GM23338 (cell line): ENCODE data around the gene TSPAN33. TPM values are rescaled to one million over a fixed set of nuclear protein-coding genes. Genes with fewer than 3 reads are reported as not detected.
"Not testable (repeated sequence)": the region's sequence is repeated elsewhere in the genome, so short reads cannot be mapped to it uniquely, and the experiment has no call there.

Experiments used
- ATAC-seq: fragments of 200-7000 bp; cut with Tn5 transposase; 3 replicates; pipeline ENCODE4 v1.9.1; 2020
- DNase-seq: peaks from one replicate; pipeline ENCODE4 v3.0.0-alpha.2; 2015; ENCODE audit warnings: low spot score
- H2AFZ ChIP-seq: fragments of 200-600 bp; sonication (generic); 2 replicates; pipeline ENCODE4 v1.8.0; 2016; ENCODE audit warnings: antibody characterized with exemption, mild to moderate bottlenecking, moderate library complexity
- H3F3A ChIP-seq: fragments of 200-600 bp; sonication (generic); replicated peaks from 2 replicates; pipeline ENCODE4 v1.8.0; 2017; ENCODE audit warnings: antibody characterized with exemption, mixed run types, low read depth
- H3K27ac ChIP-seq: fragments of 200-600 bp; sonication (generic); 2 replicates; pipeline ENCODE4 v1.6.1; 2016; ENCODE audit warnings: low read depth
- H3K27me3 ChIP-seq: fragments of 200-600 bp; sonication (generic); 2 replicates; pipeline ENCODE4 v1.8.0; 2016; ENCODE audit warnings: mild to moderate bottlenecking, mixed run types, moderate library complexity; ENCODE audit not compliant: insufficient read depth
- H3K36me3 ChIP-seq: fragments of 200-600 bp; sonication (generic); 2 replicates; pipeline ENCODE4 v1.8.0; 2016; ENCODE audit warnings: mild to moderate bottlenecking; ENCODE audit not compliant: insufficient read depth
- H3K4me1 ChIP-seq: fragments of 200-600 bp; sonication (generic); 2 replicates; pipeline ENCODE4 v1.8.0; 2016; ENCODE audit warnings: mild to moderate bottlenecking, moderate library complexity; ENCODE audit not compliant: insufficient read depth
- H3K4me2 ChIP-seq: fragments of 200-600 bp; sonication (generic); 2 replicates; pipeline ENCODE4 v1.7.1; 2017; ENCODE audit warnings: mixed run types
- H3K4me3 ChIP-seq: fragments of 200-600 bp; sonication (generic); 2 replicates; pipeline ENCODE4 v1.6.1; 2016; ENCODE audit warnings: mixed run types
- H3K79me2 ChIP-seq: fragments of 200-600 bp; sonication (generic); replicated peaks from 2 replicates; pipeline ENCODE4 v1.8.0; 2017; ENCODE audit warnings: mild to moderate bottlenecking; ENCODE audit not compliant: insufficient read depth
- H3K9me2 ChIP-seq: fragments of 200-600 bp; sonication (generic); 2 replicates; pipeline ENCODE4 v1.8.0; 2017; ENCODE audit not compliant: insufficient read depth
- H4K20me1 ChIP-seq: fragments of 200-600 bp; sonication (generic); replicated peaks from 2 replicates; pipeline ENCODE4 v1.8.0; 2017; ENCODE audit warnings: mild to moderate bottlenecking; ENCODE audit not compliant: insufficient read depth
- H3K27ac Mint-ChIP-seq: 2 replicates; pipeline ENCODE4 v1.8.0; 2020; ENCODE audit warnings: inconsistent platforms, mild to moderate bottlenecking, moderate library complexity, mixed read lengths
- H3K27me3 Mint-ChIP-seq: 3 replicates; pipeline ENCODE4 v1.8.0; 2022; ENCODE audit warnings: low read depth, mild to moderate bottlenecking, moderate library complexity, mixed read lengths, inconsistent platforms; ENCODE audit not compliant: insufficient read depth, poor library complexity
- H3K36me3 Mint-ChIP-seq: 3 replicates; pipeline ENCODE4 v1.8.0; 2021; ENCODE audit warnings: low read depth, mild to moderate bottlenecking, inconsistent platforms, moderate library complexity, mixed read lengths
- H3K4me1 Mint-ChIP-seq: 3 replicates; pipeline ENCODE4 v1.8.0; 2020; ENCODE audit warnings: mild to moderate bottlenecking, inconsistent platforms, mixed read lengths
- H3K4me3 Mint-ChIP-seq: 3 replicates; pipeline ENCODE4 v1.8.0; 2021; ENCODE audit warnings: moderate library complexity, mild to moderate bottlenecking, inconsistent platforms, mixed read lengths
- H3K9me3 Mint-ChIP-seq: 3 replicates; pipeline ENCODE4 v1.8.0; 2020; ENCODE audit warnings: moderate library complexity, mild to moderate bottlenecking, inconsistent platforms, mixed read lengths
- CREB1 ChIP-seq: fragments of 250-450 bp; sonication (Bioruptor Pico); IDR thresholded peaks from 2 replicates; pipeline ENCODE4 v1.5.0; 2020; ENCODE audit warnings: low read depth, mild to moderate bottlenecking, moderate library complexity
- ETS1 ChIP-seq: IDR thresholded peaks from 2 replicates; pipeline ENCODE4 v1.6.1; 2016; ENCODE audit warnings: antibody characterized with exemption
- REST ChIP-seq: IDR thresholded peaks from one replicate; pipeline ENCODE4 v1.6.1; 2018; ENCODE audit warnings: antibody characterized with exemption; ENCODE audit not compliant: unreplicated experiment
- STAT1 ChIP-seq: IDR thresholded peaks from one replicate; pipeline ENCODE4 v1.6.1; 2016; ENCODE audit warnings: antibody characterized with exemption; ENCODE audit not compliant: unreplicated experiment
- ZNF114 ChIP-seq: fragments of 250-450 bp; sonication (Bioruptor Pico); IDR thresholded peaks from 2 replicates; pipeline ENCODE4 v1.5.0; 2020; ENCODE audit warnings: mild to moderate bottlenecking, moderate library complexity
- ZNF331 ChIP-seq: fragments of 250-450 bp; sonication (Bioruptor Pico); IDR thresholded peaks from 2 replicates; pipeline ENCODE4 v1.5.0; 2020; ENCODE audit warnings: low read depth, mild to moderate bottlenecking, moderate library complexity
- polyA plus RNA-seq: library from polyadenylated mRNA; unstranded; fragments of >200 nt; fragmentation: Nextera tagmentation; extraction: Ambion mirVana; gene quantifications from 2 replicates; pipeline ENCODE4 v1.2.1, GENCODE V29; 2016
- total RNA-seq: library from RNA; depleted of rRNA; stranded (reverse); fragments of >200 nt; shearing (Covaris generic); gene quantifications from 2 replicates; pipeline ENCODE4 v1.2.3, GENCODE V29; 2014

The TSPAN33 gene
- total and polyA plus RNA-seq, 2 experiments from 2014 or later = 17.6 to 51.5 TPM

- not testable (repeated sequence) for H3K27me3 ChIP-seq, H3K36me3 ChIP-seq, H3K4me2 ChIP-seq, H3K36me3 Mint-ChIP-seq, DNase-seq, H3K27ac ChIP-seq, H4K20me1 ChIP-seq, H3K4me3 ChIP-seq, H3K27ac Mint-ChIP-seq, H3F3A ChIP-seq, H2AFZ ChIP-seq, H3K4me3 Mint-ChIP-seq, H3K79me2 ChIP-seq, H3K9me2 ChIP-seq, ATAC-seq, H3K9me3 Mint-ChIP-seq
- peaks cover 10% of the 10 kb centered on the region for H3K4me1 ChIP-seq
- peaks cover 15% of the 10 kb centered on the region for H3K27me3 Mint-ChIP-seq
- H3K4me1 Mint-ChIP-seq = peaks cover 27% of the 10 kb centered on the region
These were observed 29.4 kb downstream of the TSPAN33 start for GRCh38 chr7:129173861-129174260.

GRCh38 chr7:129176916-129177710 lies 32.6 kb downstream of the TSPAN33 start:
- H3K27me3 ChIP-seq = no peaks in the 10 kb centered on the region
- no peak for TF ChIP-seq ZNF114 (CRISPR knock-in tag)
- TF ChIP-seq REST = no peak
- TF ChIP-seq STAT1 = no peak
- TF ChIP-seq ZNF331 (CRISPR knock-in tag) = no peak
- TF ChIP-seq ETS1 = no peak
- no peak for TF ChIP-seq CREB1
- H3K4me2 ChIP-seq = no peak overlapping the region
- peaks cover 9% of the 10 kb centered on the region for H3K27me3 Mint-ChIP-seq
- no peak overlapping the region for H3K4me3 Mint-ChIP-seq
- peaks cover 1% of the 10 kb centered on the region; the same call in 2 of the 3 replicates for H3K4me1 Mint-ChIP-seq
- no peaks in the 10 kb centered on the region; the same call in 2 of the 3 replicates for H3K9me3 Mint-ChIP-seq
- H4K20me1 ChIP-seq = no peaks in the 10 kb centered on the region
- H3K9me2 ChIP-seq = 0 out of 2 replicates have a peak, but pooled peaks cover 4% of the 10 kb centered on the region
- no peak for DNase-seq
- H3K36me3 ChIP-seq = no peaks in the 10 kb centered on the region
- H3F3A ChIP-seq = no peaks in the 10 kb centered on the region
- H3K4me3 ChIP-seq = no peak overlapping the region
- H2AFZ ChIP-seq = no peak overlapping the region
- H3K79me2 ChIP-seq = no peaks in the 10 kb centered on the region
- no peak for ATAC-seq
- no peak overlapping the region for H3K27ac Mint-ChIP-seq
- no peak overlapping the region for H3K27ac ChIP-seq
- H3K36me3 Mint-ChIP-seq = no peaks in the 10 kb centered on the region
- H3K4me1 ChIP-seq = no peaks in the 10 kb centered on the region
